ENCODE data around the gene SMIM27.

DNA sequence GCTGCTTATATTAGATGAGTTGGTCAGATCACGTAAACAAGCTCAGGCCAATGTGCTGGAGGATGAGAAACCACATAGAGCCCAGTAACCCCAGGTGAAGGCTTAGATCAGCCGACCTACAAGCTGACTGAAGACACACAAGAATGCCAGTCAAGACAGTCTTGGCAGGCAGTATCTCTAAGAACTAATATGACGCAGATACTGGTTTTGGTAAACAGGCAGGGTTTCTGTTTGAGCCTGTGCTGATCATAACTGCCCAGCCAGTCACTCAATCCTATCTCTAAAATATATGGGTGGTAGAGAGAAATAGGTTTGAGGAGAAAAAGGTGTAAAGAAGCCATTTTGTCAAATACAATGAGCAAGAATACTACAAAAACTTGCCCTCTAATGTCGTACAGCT, 18.3 kb upstream of the SMIM27 start:
- TF ChIP-seq, protein P1, sequence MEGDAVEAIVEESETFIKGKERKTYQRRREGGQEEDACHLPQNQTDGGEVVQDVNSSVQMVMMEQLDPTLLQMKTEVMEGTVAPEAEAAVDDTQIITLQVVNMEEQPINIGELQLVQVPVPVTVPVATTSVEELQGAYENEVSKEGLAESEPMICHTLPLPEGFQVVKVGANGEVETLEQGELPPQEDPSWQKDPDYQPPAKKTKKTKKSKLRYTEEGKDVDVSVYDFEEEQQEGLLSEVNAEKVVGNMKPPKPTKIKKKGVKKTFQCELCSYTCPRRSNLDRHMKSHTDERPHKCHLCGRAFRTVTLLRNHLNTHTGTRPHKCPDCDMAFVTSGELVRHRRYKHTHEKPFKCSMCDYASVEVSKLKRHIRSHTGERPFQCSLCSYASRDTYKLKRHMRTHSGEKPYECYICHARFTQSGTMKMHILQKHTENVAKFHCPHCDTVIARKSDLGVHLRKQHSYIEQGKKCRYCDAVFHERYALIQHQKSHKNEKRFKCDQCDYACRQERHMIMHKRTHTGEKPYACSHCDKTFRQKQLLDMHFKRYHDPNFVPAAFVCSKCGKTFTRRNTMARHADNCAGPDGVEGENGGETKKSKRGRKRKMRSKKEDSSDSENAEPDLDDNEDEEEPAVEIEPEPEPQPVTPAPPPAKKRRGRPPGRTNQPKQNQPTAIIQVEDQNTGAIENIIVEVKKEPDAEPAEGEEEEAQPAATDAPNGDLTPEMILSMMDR (IDR thresholded peaks at IDR 0.05), result no peak
- TF ChIP-seq EZH2 (IDR thresholded peaks at IDR 0.05; ENCODE audit: borderline replicate concordance, insufficient read depth, low read depth, low read length, poor library complexity, severe bottlenecking), result no peak

Data from B cell (primary cell).